GM13976 (cell line): ENCODE measurements around the gene ENTPD5.
"Not testable (repeated sequence)": the region's sequence is repeated elsewhere in the genome, so short reads cannot be mapped to it uniquely, and the experiment has no call there.

ENCODE experiments used
- DNase-seq: peaks from one replicate; pipeline ENCODE4 v3.0.0; 2012; ENCODE audit warnings: low spot score
- in situ Hi-C: fragments of 300-500 bp; cut with MboI; formaldehyde crosslinking; loops from one replicate; pipeline ENCODE4 v1.12.0; 2022; ENCODE audit warnings: low sequenced_read_pairs, mixed read lengths, inconsistent platforms; ENCODE audit not compliant: unreplicated experiment
- TF ChIP-seq, protein P1 (sequence below): IDR thresholded peaks from 2 replicates; pipeline ENCODE4 v1.5.1; 2012; ENCODE audit warnings: borderline replicate concordance, mild to moderate bottlenecking; ENCODE audit not compliant: insufficient read depth; ENCODE audit errors: extremely low read depth, missing control alignments, control extremely low read depth

The ENTPD5 gene

DNA sequence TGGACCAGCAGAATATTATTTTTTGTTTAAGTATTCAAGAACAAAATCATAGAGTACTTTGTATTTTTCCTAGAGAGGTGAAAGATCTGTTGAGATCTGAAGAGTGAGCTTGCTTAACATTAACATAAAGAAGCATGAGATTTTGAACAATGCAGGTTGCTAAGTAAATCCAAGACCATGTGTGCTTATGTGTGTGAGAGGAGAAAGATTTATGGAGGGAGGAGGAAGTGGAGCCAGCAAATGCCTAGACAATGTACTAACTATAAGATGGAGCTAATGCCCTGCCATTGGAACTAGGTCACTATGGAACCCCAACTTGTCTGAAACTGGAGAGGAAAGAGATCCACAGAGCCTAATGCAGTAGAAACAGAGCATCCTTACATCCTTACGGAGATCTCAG is 82.5 kb downstream of the ENTPD5 start:
- DNase-seq: no peak
- TF ChIP-seq, protein P1, sequence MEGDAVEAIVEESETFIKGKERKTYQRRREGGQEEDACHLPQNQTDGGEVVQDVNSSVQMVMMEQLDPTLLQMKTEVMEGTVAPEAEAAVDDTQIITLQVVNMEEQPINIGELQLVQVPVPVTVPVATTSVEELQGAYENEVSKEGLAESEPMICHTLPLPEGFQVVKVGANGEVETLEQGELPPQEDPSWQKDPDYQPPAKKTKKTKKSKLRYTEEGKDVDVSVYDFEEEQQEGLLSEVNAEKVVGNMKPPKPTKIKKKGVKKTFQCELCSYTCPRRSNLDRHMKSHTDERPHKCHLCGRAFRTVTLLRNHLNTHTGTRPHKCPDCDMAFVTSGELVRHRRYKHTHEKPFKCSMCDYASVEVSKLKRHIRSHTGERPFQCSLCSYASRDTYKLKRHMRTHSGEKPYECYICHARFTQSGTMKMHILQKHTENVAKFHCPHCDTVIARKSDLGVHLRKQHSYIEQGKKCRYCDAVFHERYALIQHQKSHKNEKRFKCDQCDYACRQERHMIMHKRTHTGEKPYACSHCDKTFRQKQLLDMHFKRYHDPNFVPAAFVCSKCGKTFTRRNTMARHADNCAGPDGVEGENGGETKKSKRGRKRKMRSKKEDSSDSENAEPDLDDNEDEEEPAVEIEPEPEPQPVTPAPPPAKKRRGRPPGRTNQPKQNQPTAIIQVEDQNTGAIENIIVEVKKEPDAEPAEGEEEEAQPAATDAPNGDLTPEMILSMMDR: no peak
- in situ Hi-C loops: no loop called here

DNA sequence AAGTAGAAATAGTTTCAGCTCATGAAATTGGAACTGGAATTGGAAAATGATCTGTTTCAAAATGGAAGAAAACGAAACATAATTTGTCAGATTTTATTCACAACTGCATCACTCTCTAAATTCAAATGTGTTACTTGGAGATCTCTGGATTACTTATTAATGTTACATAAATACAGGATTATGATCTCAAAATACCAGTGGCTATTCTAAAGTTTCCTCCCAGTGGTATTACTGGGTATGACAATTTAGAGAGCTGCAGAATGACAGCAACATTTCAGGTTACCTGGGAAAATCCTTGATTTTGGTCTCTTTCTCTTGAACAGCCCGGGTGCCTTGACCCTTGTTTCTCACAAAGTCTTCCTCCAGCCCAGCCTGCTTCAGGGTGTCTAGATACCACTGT is 83.4 kb downstream of the ENTPD5 start:
- in situ Hi-C loops: no loop called here
- DNase-seq: no peak
- TF ChIP-seq, protein P1: no peak

DNA sequence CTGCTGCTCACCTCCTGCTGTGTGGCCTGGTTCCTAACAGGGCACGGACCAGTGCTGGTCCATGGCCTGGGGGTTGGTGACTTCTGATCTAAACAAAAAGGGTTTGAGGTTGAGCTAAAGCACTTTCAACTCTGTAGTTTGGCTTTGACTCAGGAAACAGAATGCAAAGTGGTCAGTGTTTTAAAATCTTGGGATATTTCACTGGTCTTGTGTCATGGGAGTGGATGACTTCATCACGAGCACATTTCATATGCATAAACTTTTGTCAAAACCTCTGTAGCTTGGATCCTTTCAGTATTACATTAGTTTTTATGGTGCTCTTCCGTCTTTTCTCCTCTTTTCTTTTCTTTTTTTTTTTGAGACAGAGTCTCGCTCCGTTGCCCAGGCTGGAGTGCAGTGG is 94.8 kb downstream of the ENTPD5 start:
- no peak for DNase-seq
- in situ Hi-C loops: no loop called here
- TF ChIP-seq, protein P1: no peak

DNA sequence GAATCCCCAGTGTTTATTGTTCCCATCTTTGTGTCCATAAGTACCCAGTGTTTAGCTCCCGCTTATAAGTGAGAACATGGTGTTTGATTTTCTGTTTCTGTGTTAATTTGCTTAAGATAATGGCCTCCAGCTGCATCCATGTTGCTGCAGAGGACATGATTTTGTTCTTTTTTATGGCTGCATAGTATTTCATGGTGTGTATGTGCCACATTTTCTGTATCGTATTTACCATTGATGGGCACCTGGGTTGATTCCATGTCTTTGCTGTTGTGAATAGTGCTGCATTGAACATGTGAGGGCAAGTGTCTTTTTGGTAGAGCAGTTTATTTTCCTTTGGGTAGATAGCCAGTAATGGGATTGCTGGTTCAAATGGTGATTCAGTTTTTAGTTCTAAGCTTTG is 99.6 kb downstream of the ENTPD5 start:
- in situ Hi-C loops, DNase-seq: not testable (repeated sequence)

DNA sequence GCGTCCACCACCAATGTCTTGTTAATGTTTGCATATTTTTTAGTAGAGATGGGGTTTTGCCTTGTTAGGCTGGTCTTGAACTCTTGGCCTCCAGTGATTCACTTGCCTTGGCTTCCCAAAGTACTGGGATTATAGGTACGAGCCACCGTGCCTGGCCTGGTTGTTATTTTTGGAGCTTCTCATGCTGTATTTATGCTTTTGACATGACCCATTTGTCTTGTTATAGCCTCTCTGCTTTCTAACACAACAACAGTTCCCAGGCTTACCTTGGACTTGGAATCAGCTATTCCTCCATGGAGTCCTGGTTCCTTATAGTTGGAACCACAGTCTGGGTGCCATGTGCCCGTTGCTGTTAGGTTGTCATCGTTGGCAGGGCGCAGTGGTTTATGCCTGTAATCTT is 102.8 kb downstream of the ENTPD5 start:
- TF ChIP-seq, protein P1: no peak
- in situ Hi-C loops: no loop called here
- DNase-seq: no peak

DNA sequence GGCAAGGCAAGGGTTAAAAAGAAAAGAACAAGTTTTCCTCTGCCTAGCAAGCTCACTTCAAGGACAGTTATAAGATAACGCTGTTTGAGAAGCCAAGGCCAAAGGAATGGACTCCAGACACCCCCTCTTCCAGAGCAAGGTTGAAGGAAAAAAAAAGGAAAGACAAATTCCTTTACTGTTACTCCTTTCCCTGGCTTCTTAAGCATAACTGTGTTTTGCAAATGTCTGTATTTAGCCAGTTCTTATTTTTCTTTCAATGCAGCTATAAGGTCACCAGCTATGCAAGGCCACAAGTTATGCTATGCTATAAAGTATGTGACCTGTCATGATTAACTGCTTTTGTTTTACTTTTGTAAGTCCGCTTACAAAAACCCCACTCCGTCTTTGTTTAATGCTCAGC is 105.8 kb downstream of the ENTPD5 start:
- in situ Hi-C loops: no loop called here
- TF ChIP-seq, protein P1: no peak
- no peak for DNase-seq

DNA sequence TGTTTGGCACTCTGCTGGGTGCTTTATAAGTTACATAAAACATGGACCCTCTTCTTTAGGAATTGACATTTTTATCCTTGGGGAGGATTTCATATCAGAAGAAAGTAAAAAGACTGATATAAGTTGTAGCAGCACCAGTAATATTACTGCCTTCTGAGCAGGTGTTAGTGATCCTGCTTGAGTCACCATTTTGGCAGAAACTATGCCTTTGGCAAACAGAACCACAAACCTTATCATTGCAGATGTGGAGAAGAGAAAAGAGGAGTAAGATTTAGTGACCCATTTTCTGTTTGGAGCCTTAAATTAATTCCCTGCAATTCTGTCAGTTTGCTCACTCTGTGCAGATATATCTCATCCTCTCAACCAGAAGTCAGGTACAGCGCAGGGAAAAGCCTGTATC is 109.4 kb downstream of the ENTPD5 start:
- DNase-seq: no peak
- in situ Hi-C loops: no loop called here
- TF ChIP-seq, protein P1: no peak
